Activated T-cell treated with anti-CD3 and anti-CD28 coated beads, Interleukin-2, amount 50 U/mL, for 1 hour (primary cell): ENCODE data around the gene HGS.

Source experiments
- DNase-seq: peaks from one replicate; pipeline ENCODE4 v3.0.0-alpha.2; 2020

HGS gene

DNA sequence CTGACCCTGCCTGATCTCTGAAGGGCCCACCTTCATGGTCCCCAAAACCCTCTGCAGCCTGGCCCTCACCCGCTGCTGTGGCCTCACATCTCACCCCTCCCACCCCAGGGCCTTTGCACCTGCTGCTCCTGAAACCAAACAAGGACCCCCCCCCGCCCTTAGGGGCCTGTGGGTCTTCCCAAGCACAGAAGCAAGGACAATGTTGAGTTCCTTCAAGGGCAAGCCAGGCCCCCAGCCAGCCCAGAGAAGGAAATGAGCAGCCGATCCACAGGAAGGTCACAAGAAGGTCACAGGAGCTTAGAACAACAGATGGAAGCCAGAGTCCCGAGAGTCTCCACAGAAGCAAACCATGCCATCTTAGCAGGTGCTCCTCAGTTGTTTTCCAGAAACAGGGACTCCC lies 27.0 kb upstream of the HGS start:
- no peak for DNase-seq

DNA sequence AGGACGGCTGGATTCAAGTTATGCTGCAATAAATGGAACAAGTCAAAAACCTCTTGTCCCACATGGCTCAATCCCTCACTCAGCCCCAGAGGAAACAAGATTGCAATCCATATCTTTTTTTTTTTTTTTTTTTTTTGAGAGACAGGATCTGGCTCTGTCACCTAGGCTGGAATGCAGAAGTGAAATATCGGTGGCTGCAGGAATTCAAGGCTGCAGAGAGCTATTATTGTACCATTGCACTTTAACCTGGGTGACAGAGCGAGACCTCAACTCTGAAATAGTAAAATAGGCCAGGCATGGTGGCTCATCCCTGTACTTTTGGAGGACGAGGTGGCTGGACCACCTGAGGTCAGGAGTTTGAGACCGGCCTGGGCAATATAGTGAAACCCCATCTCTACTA lies 24.8 kb upstream of the HGS start:
- no peak for DNase-seq

DNA sequence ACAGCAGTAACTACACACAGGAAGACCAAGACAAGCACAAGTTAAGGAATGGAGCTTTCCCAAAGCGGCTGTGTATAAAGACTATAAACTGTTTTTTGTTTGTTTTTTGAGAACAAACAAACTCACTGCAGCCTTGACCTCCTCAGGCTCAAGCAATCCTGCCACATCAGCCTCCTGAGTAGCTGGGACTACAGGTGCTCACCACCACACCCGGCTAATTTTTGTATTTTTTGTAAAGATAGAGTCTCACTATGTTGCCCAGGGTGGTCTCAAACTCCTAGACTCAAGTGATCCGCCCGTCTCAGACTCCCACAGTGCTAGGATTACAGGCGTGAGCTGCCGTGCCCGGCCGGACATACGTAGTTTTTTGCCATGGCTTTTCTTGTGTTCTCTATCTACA lies 23.4 kb upstream of the HGS start:
- DNase-seq = no peak

DNA sequence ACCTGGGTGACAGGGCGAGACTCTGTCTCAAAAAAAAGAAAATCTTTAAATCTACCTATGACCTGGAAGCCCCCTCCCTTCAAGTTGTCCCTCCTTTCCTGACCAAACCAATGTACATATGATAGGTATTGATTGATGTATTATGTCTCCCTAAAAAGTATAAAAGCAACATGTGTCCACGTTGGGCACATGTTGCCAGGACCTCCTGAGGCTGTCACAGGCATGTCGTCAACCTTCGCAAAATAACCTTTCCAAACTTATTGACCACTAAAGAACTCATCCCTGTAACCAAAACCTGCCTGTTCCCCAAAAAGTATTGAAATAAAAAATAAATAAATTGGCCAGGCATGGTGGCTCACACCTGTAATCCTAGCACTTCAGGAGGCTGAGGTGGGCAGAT lies 21.8 kb upstream of the HGS start:
- DNase-seq = no peak

DNA sequence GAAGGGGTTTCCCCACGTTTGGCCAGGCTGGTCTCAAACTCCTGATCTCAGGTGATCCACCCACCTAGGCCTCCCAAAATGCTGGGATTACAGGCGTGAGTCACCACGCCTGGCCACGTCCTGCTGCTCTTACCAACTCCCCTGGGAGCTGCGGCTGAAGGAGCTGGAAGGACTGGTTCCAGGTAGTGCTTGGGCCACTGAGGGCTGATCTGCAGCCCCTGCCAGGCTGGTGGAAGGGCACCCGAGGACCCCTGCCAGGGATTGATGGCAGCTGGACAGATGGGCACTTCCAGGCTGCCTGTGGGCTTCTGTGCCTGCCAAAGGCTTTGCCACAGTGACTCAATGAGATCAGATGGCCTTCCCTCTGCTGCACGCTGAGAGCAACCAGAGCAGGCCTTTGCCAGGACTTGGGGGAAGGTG lies 19.8 kb upstream of the HGS start:
- no peak for DNase-seq

DNA sequence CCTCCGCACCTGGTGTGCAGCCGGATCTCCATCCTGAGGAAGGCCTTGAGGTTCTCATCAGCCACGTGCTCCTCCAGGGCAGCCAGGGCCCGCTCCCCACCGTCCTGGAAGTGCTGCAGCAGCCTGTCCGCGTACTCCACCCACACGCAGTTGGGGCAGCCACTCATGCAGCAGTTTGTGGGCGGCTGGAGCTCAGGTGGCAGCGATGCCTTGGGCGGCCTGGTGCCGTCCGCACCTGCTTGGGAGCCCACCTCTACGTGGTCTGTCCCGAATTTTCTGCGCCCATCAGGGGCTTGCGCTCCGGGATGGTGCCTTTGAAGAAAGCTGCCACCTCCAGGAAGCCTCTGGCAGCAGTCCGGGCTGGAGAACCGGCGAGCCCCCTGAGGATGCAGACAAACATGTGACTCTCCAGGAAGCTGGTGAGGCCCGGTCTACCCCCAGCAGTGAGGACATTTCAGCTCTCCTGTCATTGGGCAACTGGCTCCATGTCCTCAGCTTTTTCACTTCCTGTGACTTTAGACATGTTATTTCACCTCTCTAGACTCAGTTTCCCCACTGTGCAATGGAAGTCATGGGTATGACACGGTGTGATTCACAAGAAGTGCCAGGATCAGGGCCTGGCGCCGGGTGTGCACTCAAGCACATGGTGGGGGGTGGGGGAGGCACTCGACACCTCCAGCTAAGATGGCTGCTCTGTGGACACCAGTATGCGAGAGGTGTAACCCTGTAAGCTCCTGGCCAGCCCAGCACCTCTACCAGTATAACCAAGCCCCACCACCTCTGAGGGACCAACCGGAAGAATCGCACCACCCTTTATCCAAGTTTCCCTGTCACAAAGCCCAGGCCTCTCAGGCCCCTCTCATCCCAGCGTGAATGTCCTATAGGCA lies 18.4 kb upstream of the HGS start:
- peak; percentile 47 for DNase-seq

DNA sequence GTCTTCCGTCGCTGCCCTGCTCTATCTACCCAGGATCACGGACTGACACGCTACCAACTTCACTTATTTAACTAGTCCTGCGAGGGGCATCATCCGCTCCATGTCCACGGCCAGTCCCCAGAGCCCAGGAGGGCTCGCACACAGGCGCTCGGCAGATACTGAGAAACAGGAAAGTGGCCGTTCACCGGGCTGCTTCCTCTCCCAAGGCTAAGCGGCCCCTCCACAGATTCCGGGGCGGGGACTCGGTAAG lies 17.8 kb upstream of the HGS start:
- DNase-seq = no peak

DNA sequence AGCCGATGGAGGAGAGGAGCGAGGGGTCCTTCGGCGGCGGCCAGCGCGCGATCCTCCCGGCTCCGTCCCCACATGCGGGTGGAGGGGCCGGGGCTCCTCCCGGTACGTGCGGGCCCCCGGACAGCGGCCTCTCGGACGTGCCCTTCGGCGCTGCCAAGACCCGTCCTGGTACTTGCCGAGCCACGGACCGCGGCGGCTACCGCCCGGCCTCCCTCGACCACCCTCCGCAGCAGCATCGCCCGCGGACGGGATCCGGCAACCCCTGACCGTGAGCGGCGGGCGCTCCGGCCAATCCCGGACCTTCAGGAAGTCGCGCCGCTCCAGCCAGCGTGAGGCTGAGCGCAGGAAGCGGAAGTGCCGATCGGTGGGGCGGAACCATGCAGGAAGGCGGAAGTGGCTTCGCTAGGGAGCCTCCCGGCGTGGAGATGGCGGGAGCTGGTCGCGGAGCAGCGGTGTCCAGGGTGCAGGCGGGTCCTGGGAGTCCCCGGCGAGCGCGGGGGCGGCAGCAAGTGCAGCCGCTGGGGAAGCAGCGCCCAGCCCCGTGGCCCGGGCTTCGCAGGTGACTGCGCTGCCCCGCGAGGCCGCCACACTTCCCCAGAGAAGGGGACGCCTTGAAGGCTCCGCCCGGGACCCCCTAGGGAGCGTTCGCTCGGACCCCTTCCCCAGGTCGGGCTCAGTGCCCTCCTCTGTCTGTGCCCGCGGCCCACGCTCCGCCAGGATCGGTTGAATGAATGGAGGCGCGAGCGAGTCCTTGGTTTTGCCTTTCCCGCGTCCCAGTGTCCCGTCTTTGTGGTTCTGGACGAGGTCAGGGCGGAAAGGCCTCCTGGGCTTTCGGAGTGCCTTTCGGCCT lies 17.2 kb upstream of the HGS start, which contains the start of the genes CCDC137 and OXLD1:
CCDC137 (plus strand) TSS at position 396 of the 850 bp plus-strand sequence; CDS start at position 426, 30 bp downstream.
OXLD1 (minus strand) TSS at position 264 of the 850 bp plus-strand sequence; CDS start at position 236, 28 bp downstream.
- DNase-seq = peak; percentile 89

DNA sequence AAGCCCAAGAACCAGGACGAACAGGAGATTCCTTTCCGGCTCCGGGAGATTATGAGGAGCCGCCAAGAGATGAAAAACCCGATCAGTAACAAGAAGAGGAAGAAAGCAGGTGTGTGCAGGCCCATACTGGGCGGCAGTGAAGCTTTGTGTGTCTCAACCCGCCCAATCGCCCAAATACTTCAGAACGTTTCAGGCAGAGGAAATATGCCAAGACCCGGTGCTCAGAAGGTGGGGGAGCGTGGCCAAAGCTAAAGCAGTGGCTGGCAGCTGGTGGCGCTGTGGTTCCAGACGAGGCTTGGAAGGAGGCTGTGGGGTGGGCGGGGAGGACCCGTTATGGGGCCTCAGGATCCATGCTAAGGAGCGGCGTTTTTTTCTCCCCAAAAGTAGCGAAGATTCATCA lies 16.1 kb upstream of the HGS start:
- DNase-seq = no peak

DNA sequence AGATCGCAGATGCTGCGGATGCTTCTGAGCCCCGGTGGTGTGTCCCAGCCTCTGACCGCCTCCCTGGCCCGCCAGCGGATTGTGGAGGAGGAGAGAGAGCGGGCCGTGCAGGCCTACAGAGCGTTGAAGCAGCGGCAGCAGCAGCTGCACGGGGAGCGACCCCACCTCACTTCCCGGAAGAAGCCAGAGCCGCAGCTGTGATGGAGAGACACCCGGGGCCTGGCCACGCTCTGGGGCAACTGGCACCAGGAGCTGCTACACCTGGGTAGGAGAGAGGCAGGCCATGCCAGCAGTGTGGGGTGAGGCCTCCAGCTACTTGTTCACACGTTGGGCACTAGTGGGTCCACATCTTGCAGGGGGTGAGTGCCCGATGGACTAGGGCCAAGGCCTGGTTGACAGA lies 11.3 kb upstream of the HGS start:
- no peak for DNase-seq

DNA sequence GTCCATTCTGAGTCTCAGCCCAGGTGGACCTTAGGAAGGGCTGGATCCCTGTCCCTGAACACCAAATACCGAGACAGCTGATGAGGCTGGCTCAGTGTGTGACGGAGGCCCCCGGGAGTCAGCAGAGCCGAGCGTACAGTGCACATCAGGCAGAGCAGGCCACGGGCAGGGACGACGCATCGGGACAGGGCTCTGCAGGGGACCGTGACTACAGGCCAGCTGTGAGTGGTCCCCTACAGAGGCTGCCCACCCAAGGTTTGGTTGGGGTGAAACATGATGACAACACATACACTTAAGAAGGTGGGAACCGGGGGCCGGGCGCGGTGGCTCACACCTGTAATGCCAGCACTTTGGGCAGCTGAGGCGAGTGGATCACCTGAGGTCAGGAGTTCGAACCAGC lies 10.9 kb upstream of the HGS start:
- DNase-seq = no peak

DNA sequence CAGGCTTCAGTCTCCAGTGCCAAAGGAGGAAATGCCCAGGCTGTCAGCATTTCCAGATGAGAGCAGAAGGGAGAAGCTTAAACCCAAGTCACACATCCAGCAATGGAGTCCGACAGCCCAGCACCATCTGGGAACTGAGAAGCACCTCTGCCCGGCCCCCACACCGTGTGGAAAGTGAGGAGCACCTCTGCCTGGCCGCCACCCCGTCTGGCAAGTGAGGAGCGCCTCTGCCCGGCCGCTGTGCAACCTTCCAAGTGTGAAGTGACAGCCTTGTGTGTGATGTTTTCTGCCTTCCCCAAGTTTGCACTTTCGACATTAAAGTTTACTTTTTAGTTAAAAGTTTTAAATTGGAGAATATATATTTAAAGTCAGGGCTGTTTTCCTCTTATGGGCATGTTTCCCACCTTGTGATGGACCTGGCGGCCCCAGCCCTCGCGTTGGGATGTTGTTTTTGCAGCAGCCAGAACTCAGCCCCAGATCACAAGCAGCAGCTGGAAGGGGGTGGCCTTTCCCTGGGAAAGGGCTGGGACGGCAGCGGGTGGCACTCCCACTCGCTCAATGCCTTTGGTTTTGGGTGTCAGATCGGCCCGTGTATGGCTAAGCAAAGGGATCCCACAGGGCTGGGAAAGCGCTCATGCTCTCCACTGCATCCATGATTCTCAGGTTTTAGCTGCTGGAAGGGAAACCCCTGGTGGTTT lies 10.1 kb upstream of the HGS start:
- no peak for DNase-seq

DNA sequence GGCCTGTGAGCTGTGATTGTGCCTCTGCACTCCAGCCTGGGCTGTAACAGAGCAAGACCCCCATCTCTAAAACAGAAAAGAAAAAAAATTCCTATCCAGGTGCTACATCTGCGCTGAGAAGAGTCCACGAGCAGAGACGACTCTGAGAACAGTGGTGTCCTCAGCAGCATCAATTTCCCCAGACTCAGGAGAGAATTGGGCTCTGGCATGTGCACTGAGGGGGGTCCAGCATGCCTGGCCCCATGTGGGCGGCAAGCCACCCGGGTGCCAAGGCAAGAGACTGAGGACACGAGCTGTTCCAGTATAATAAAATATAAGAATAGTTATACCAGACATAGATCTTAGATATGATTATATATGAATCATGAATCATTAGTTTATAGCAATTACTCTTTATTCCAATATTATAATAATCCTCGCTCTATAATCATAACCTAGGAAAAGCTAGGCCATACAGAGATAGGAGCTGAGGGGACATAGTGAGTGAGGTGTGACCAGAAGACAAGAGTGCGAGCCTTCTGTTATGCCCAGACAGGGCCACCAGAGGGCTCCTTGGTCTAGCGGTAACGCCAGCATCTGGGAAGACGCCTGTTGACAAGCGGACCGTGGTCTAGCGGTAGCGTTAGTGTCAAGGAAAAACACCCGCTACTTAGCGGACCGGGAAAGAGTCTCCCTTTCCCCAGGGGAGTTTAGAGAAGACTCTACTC lies 8.1 kb upstream of the HGS start:
- peak; percentile 46 for DNase-seq

DNA sequence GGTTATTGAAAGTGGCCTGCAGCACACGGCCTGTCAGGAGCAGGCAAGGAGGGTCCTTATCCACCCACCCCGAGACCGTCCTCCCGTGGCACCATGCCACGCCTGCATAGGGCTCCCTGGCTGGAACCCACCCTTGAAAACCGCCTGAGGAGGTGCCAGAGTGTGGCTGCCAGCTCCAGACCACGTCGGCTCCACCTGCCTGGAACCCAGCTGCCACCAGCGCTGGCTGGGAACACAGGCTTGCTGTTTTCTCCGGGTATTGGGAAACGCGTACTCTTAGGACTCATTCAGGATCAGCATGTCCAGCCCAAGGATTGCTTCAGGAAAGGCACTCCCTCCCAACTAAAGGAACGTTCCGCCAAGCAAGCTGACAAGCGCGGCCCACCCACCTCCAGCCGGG lies 6.9 kb upstream of the HGS start:
- DNase-seq = no peak

DNA sequence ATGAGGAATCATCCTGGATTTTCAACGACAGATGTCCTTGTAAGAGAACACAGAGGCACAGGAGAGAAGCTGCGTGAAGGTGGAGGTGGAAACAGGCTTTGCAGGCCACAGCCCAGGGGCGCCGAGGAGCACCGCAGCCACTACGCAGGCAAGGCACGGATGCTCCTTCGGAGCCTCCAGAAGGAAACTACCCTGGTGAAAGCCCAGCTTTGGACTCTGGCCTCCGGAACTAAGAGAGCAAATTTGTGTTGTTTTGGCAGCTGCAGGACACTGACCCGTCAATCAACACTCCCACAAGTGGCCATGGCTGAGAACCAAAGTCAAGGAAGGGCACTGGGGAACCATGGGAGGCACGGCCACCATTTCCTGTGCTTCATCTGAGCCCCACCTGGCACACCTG lies 3.7 kb upstream of the HGS start:
- DNase-seq = no peak

DNA sequence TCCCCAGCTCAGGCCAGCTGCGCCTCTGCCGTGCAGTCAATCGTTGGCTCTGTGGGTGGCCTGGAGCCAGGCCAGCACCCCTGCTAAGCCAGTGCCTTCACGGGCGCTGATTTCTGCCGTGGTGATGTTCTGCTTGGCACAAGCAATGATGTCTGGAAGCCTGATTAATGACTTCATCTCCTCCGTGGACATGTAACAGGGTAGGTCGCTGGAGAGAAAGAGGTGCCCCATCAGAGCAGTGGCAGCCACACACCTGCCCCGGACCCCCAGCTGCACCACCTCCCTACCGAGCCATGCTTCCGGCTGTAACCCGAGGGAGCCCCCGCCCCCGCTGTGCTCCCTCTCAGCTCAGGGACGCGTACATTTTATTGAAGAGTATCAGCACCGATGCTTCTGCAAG lies 2.1 kb upstream of the HGS start:
- no peak for DNase-seq

DNA sequence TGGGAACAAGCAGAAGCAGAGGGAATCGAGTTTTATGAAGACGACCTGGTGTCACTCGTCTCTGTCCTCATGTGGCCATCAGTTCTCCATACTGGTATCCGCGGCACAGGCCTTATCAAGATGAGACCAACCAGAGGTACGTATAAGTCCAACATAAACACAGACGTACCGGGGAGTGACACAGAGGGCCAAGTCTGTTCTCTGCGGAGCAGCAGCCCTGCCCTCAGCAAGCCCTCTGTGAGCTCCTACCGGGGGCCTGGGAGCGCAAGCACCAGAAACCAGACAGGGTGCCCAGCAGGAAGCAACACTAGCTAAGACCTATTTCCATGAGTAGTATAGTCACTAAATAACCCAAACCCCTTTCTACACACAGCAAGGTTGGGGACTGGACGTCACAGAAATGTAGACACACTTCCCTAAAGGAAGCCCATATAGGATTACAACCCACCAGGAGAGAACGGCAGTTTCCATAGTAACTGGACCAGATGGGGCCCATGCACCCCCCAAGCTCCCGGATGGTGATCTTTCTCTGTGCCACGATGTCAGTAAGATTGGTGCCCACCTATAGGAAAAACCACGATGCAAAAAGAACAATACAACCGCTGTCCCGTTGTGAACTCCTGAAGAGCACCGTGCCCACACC lies 1.1 kb upstream of the HGS start:
- DNase-seq = no peak

DNA sequence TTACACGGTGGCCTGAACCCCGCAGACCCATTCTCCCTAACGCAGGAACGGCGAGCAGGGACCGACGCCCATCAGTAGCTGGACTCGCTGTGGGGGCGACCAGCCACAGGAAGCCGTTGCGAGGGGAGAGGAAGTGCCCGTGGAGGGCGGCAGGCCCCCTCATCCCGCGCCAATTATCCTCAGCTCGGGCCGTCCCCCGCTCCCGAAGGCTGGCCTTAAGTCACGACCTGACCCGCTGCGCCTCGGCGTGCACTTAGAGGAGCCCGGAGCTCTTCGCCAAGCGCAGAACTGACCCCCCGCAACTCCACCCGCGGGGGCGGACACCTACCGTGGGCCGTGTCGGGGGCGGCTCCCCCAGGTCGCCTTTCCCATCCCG lies 615 bp upstream of the HGS start:
- no peak for DNase-seq

DNA sequence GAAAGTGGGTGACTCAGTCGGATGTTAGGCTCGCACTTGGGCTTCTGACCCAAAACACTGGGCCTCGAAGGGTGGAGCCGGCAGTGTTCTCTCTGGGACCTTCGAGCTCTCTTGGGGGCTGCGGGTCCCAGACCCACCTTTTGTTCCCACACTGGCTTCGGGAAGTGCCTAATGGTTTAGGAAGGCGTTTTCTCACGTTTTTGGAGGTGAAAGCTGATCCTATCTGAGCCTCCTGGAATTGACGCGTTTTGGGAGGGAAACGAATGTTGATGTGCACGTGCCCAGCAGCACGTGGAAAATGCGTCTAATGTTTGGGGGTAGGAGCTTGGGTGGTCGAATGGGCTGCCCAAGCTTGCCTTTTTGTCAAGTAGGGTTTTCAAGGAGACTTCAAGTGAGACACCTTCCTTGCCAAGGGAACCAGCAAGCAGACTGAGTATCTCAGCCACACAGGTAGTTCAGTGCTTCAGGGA lies 666 bp downstream of the HGS start:
- no peak for DNase-seq

DNA sequence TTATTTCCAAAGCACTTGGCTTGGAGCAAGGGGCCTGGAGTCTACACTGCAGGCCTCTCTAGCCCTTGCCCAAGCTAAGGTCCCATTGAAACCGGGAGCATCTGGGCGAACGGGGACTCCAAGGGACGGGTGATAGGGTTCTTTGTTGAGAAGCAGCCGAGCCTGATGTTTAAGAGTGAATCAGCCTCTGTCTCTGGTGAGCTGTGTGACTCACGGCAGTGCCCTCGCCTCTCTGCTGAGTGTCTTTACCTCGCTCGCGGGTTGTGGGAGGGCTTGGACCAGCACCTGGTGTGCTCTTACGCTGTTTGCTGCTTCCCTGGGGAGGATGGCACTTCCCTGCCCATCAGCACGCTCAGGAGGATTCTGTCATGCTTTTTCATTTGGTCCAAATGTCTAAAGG lies 1.3 kb downstream of the HGS start:
- DNase-seq = no peak

DNA sequence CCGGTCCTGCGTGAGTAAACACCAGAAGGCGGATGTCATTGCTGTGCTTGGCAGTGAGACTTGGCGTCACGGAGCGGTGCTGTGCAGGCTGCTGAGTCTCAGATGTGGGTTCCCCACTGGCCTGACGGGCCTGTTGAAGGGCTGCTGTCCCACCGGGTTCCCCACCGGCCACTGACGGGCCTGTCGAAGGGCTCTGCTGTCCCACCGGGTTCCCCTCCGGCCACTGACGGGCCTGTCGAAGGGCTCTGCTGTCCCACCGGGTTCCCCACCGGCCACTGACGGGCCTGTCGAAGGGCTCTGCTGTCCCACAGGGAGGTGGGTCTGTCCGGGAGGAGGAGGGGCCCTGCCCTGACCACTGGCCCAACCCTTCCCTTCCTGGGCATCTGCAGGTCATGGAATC lies 2.8 kb downstream of the HGS start:
- no peak for DNase-seq

DNA sequence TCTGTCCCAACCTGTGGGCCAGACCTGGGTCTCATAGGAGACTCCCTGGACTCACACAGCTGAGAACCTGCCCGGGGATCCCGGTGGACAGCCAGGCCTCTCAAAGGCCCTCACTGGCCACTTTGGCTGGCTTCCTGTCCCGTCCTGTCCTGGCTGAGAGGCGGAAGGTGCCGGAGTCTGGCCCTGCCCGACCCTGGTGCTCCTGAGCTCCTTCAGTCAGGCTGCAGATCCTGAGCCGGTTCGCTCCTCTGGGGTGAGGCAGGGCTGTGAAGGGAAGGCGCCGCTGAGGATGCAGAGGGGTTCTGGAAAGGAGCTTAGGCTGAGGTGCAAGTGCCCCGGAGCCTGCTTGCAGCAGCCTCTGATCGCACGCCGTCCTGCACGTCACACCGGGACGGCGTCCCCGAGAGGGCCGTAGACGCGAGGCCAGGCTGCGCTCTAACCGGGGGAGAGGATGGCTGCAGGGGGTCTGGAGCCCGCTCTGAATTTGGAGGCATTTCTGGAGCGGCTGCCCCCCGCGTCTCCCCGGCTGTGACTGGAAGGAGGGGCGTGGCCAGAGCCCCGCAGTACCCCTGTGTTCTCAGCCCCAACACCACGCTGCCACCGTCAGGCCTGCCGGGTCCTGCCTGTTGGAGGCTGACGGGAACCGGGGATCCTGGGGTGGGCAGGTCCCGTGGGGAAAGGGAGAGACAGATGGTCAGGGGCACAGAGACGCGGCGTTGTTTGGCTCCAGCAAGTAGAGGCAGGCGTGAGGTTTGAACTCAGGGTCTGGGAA lies 4.1 kb downstream of the HGS start:
- no peak for DNase-seq
